DND-41 (cell line): Measurements from ENCODE around the gene PTHLH.

Experiments used
- ATAC-seq: fragments of 200-7000 bp; cut with Tn5 transposase; 3 replicates; pipeline ENCODE4 v1.9.1; 2021; ENCODE audit warnings: low read depth; ENCODE audit not compliant: insufficient read depth
- DNase-seq: peaks from one replicate; pipeline ENCODE4 v3.0.0-alpha.2; 2020
- H2AFZ ChIP-seq: 2 replicates; pipeline ENCODE4 v1.6.0; 2012; ENCODE audit warnings: low read depth, low read length
- H3K27ac ChIP-seq: 2 replicates; pipeline ENCODE4 v1.5.1; 2012; ENCODE audit warnings: low read length, inconsistent platforms
- H3K27me3 ChIP-seq: fragments of 200-600 bp; sonication (generic); 2 replicates; pipeline ENCODE4 v1.6.0; 2012; ENCODE audit warnings: low read length, mild to moderate bottlenecking, inconsistent platforms; ENCODE audit not compliant: insufficient read depth, poor library complexity
- H3K36me3 ChIP-seq: 2 replicates; pipeline ENCODE4 v1.5.1; 2012; ENCODE audit warnings: low read length, inconsistent platforms; ENCODE audit not compliant: insufficient read depth
- H3K4me1 ChIP-seq: 2 replicates; pipeline ENCODE4 v1.5.1; 2012; ENCODE audit warnings: mild to moderate bottlenecking, low read length; ENCODE audit not compliant: insufficient read depth
- H3K4me2 ChIP-seq: 2 replicates; pipeline ENCODE4 v1.6.0; 2012; ENCODE audit warnings: mild to moderate bottlenecking, moderate library complexity, low read length, inconsistent platforms; ENCODE audit not compliant: insufficient read depth
- H3K4me3 ChIP-seq, 2 experiments: fragments of 200-600 bp in 1 of 2; shearing (Covaris generic) in 1 of 2; 2 replicates each; pipeline ENCODE4 v1.5.1; 2012 to 2016; ENCODE audit warnings: inconsistent platforms in 2 of 2, low read length in 2 of 2, mild to moderate bottlenecking in 2 of 2, low read depth in 1 of 2, moderate library complexity in 1 of 2
- H3K79me2 ChIP-seq: 2 replicates; pipeline ENCODE4 v1.6.0; 2012; ENCODE audit warnings: low read length, inconsistent platforms; ENCODE audit not compliant: insufficient read depth
- H3K9ac ChIP-seq: 2 replicates; pipeline ENCODE4 v1.6.0; 2012; ENCODE audit warnings: low read depth, mild to moderate bottlenecking, inconsistent platforms, low read length, moderate library complexity
- H3K9me3 ChIP-seq: 2 replicates; pipeline ENCODE4 v1.5.1; 2012; ENCODE audit warnings: low read length, moderate library complexity, mild to moderate bottlenecking, inconsistent platforms; ENCODE audit not compliant: insufficient read depth, severe bottlenecking
- H4K20me1 ChIP-seq: 2 replicates; pipeline ENCODE4 v1.6.0; 2012; ENCODE audit warnings: low read length; ENCODE audit not compliant: insufficient read depth
- CTCF ChIP-seq: IDR thresholded peaks from 2 replicates; pipeline ENCODE4 v1.5.1; 2012; ENCODE audit warnings: borderline replicate concordance, low read length, moderate library complexity, mild to moderate bottlenecking; ENCODE audit not compliant: poor library complexity, severe bottlenecking; ENCODE audit errors: extremely low read depth
- EZH2 ChIP-seq: IDR thresholded peaks from 3 replicates; pipeline ENCODE4 v1.6.1; 2012; ENCODE audit warnings: borderline replicate concordance, low read depth, mild to moderate bottlenecking, moderate library complexity, low read length, inconsistent platforms; ENCODE audit not compliant: severe bottlenecking

The PTHLH gene

GRCh38 chr12:27924350-27925135 is 48.0 kb downstream of the PTHLH start:
- no peak overlapping the region for H3K4me3 ChIP-seq
- H3K4me1 ChIP-seq = no peaks in the 10 kb centered on the region
- H3K9me3 ChIP-seq = no peaks in the 10 kb centered on the region
- ATAC-seq (no peak), DNase-seq (no peak)
- H3K4me2 ChIP-seq = no peak overlapping the region
- no peaks in the 10 kb centered on the region for H3K27me3 ChIP-seq
- TF ChIP-seq EZH2 (no peak), CTCF (no peak)
- no peaks in the 10 kb centered on the region for H3K36me3 ChIP-seq
- H3K27ac ChIP-seq = no peak overlapping the region
- H3K9ac ChIP-seq = no peak overlapping the region
- no peaks in the 10 kb centered on the region for H4K20me1 ChIP-seq
- H2AFZ ChIP-seq = no peak overlapping the region
- no peaks in the 10 kb centered on the region for H3K79me2 ChIP-seq

- Histone ChIP-seq H3K9ac (no peak overlapping the region), H3K4me2 (no peak overlapping the region), H3K79me2 (no peaks in the 10 kb centered on the region), H3K9me3 (no peaks in the 10 kb centered on the region), H4K20me1 (no peaks in the 10 kb centered on the region), H3K4me3 (no peak overlapping the region), H3K4me1 (no peaks in the 10 kb centered on the region), H2AFZ (no peak overlapping the region), H3K36me3 (no peaks in the 10 kb centered on the region), H3K27me3 (no peaks in the 10 kb centered on the region), H3K27ac (no peak overlapping the region)
- no peak for TF ChIP-seq EZH2
- no peak for TF ChIP-seq CTCF
- no peak for DNase-seq
- ATAC-seq = no peak
Measured at GRCh38 chr12:27922531-27923139, 49.9 kb downstream of the PTHLH start.

- no peak overlapping the region for H3K4me3 ChIP-seq
- H3K4me2 ChIP-seq = no peak overlapping the region
- H3K27me3 ChIP-seq = no peaks in the 10 kb centered on the region
- no peaks in the 10 kb centered on the region for H3K79me2 ChIP-seq
- H3K36me3 ChIP-seq = no peaks in the 10 kb centered on the region
- no peak for TF ChIP-seq CTCF
- TF ChIP-seq EZH2 = no peak
- DNase-seq = no peak
- no peak overlapping the region for H2AFZ ChIP-seq
- no peak for ATAC-seq
- no peak overlapping the region for H3K27ac ChIP-seq
- H3K4me1 ChIP-seq = no peaks in the 10 kb centered on the region
- no peaks in the 10 kb centered on the region for H4K20me1 ChIP-seq
- H3K9ac ChIP-seq = no peak overlapping the region
- no peaks in the 10 kb centered on the region for H3K9me3 ChIP-seq
Measured at GRCh38 chr12:27919671-27920235, 52.8 kb downstream of the PTHLH start.
